Measurements from ENCODE around the gene HLA-F. TPM values are rescaled to one million over a fixed set of nuclear protein-coding genes. Genes with fewer than 3 reads are reported as not detected.

HLA-F gene
- total RNA-seq, 2 donors from 2014 or later = 58.8 to 201 TPM

DNA sequence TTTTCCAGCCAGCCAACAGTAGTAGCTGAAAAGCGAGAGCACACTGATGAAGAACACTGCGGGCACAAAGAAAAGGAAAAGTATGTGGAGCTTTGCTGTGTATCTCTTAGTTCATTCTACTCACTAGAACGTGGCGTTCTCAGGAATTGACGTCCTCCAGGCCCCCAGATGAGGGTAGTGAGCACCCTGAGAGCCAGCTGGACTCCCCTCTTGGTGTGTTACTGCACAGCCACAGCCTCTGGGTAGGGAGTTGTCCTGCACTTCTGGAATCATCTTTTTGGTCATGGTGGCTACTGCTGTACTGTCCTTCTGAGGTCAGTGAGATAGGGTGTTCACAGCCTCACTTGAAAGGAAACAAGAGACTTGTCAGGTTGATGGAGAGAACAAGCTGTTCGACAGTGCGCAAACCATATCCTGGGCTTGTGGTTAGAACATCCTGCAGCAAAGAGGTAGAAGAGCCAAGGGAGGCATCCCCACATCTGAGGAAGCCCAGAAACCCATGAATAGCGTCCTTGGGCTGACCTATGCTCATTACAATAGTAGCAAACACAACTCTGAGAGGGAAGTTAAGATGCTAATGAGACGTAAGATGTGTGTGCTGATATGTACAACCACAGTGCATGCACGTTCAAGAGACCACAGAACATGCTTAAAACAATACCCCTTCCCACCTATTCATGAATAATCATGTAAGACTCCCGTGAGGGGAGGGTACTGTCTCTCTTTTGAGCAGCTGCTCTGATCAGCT lies 14.6 kb upstream of the HLA-F start:
- Histone ChIP-seq H3K4me1 (no peaks in the 10 kb centered on the region), H3K4me3 (no peak overlapping the region), H3K9me3 (no peaks in the 10 kb centered on the region), H3K9ac (ENCODE audit: low read depth in 2 of 2, low read length in 2 of 2) (no peak overlapping the region), H3K27me3 (no peaks in the 10 kb centered on the region), H3K27ac (no peak overlapping the region), H3K36me3 (no peaks in the 10 kb centered on the region)
- no peak for TF ChIP-seq CTCF (IDR thresholded peaks at IDR 0.05)
- intact Hi-C loops (cut with DNase I) = loop anchor here (10.0 kb wide), 2 partner anchors 126 to 306 kb away; no protein-coding TSS in a partner anchor
- DNase-seq = no peak

DNA sequence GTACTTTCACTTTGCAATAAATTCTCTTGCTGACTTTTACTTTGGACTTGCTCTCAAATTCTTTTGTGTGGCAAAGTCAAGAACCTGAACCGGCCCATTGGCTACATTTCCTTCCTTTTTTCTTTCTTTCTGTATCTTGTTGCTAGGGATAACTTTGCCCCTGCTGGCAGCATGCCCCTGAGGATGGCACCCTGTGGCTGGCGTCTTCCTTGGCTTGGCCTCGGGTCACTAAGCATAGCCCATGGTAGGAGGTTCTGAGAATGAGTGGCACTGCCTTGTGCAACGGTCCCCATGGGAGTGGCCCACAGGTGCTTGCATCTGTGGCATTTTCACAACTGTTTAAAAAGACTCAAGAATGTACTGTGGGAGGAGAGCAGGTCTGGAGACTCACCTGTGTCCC lies 14.0 kb upstream of the HLA-F start:
- TF ChIP-seq CTCF (IDR thresholded peaks at IDR 0.05) = no peak
- Histone ChIP-seq H3K4me3 (no peak overlapping the region), H3K36me3 (no peaks in the 10 kb centered on the region), H3K9ac (ENCODE audit: low read depth in 2 of 2, low read length in 2 of 2) (no peak overlapping the region), H3K9me3 (no peaks in the 10 kb centered on the region), H3K4me1 (no peaks in the 10 kb centered on the region), H3K27ac (no peak overlapping the region), H3K27me3 (no peaks in the 10 kb centered on the region)
- intact Hi-C loops (cut with DNase I) = loop anchor here (10.0 kb wide), 2 partner anchors 126 to 306 kb away; no protein-coding TSS in a partner anchor
- DNase-seq = no peak

DNA sequence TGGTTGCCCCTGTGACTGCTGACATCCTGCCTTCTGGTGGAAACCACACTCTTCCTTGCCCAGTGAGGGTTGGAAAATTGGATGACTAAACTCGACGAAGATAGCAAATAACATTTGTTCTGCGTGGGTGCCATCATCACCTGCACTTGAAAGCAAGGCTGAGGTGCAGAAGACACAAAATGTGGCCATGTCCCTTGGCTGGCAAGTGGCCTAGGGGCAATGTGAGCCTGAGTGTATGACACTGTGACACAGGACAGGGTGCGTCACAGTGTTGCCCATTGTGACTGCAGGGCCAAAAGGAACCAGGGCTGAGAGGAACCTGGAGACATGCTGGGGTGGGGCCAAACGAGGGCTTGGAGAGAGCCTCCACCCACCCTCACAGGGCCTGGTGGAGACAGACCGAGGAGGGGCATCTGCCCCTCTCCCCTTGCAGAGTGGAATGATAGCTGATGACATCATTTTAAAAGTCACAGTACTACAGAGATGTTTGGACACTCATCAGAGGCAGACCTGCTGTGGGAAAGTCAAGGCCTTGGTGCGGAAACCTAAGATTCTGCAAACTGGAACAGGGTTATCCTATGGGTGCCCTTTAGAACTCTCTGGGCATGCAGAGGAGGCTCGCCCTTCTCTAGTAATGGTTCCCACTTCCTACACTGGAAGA lies 12.8 kb upstream of the HLA-F start:
- no peak overlapping the region for H3K27ac ChIP-seq
- H3K36me3 ChIP-seq = no peaks in the 10 kb centered on the region
- H3K9me3 ChIP-seq = no peaks in the 10 kb centered on the region
- DNase-seq = no peak
- H3K4me1 ChIP-seq = no peaks in the 10 kb centered on the region
- H3K4me3 ChIP-seq = no peak overlapping the region
- TF ChIP-seq CTCF (IDR thresholded peaks at IDR 0.05) = no peak
- H3K9ac ChIP-seq (ENCODE audit: low read depth in 2 of 2, low read length in 2 of 2) = no peak overlapping the region
- no peaks in the 10 kb centered on the region for H3K27me3 ChIP-seq
- intact Hi-C loops (cut with DNase I) = no loop called here

DNA sequence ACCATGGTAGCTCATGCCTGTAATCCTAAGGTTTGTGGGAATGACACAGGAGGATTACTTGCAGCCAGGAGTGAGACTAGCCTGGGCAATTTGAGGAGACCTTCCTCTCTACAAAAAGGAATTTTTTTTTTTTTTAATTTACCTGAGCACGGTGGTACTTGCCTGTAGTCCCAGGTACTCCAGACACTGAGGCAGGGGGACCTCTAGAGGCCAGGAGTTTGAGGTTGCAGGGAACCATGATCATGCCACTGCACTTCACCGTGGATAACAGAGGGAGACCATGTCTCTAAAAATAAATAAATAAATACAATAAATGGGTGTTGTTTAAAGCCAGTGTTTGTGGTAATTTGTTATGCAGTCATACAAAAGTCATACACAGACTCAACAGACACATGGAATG lies 2.4 kb upstream of the HLA-F start:
- Histone ChIP-seq H3K36me3 (no peaks in the 10 kb centered on the region), H3K9ac (ENCODE audit: low read depth in 2 of 2, low read length in 2 of 2) (no peak overlapping the region), H3K9me3 (no peaks in the 10 kb centered on the region), H3K4me3 (no peak overlapping the region), H3K4me1 (no peaks in the 10 kb centered on the region), H3K27me3 (no peaks in the 10 kb centered on the region), H3K27ac (no peak overlapping the region)
- no peak for DNase-seq
- TF ChIP-seq CTCF (IDR thresholded peaks at IDR 0.05) = no peak
- intact Hi-C loops (cut with DNase I) = no loop called here

DNA sequence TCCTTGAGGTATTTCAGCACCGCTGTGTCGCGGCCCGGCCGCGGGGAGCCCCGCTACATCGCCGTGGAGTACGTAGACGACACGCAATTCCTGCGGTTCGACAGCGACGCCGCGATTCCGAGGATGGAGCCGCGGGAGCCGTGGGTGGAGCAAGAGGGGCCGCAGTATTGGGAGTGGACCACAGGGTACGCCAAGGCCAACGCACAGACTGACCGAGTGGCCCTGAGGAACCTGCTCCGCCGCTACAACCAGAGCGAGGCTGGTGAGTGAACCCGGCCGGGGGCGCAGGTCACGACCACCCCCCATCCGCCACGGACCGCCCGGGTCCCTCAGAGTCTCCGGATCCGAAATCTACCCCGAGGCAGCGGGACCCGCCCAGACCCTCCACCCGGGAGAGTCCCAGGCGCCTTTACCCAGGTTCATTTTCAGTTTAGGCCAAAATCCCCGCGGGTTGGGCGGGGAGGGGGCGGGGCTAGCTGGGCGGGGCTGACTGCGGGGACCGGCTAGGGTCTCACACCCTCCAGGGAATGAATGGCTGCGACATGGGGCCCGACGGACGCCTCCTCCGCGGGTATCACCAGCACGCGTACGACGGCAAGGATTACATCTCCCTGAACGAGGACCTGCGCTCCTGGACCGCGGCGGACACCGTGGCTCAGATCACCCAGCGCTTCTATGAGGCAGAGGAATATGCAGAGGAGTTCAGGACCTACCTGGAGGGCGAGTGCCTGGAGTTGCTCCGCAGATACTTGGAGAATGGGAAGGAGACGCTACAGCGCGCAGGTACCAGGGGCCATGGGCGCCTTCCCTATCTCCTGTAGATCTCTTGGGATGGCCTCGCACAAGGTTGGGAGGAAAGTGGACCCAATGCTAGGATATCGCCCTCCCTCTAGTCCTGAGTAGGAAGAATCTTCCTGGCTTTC lies 693 bp downstream of the HLA-F start:
- H3K36me3 ChIP-seq = peaks cover 9% of the 10 kb centered on the region
- H3K27ac ChIP-seq = peak overlapping the region; percentile 94
- H3K4me3 ChIP-seq = peak overlapping the region; percentile 72
- no peak for TF ChIP-seq CTCF (IDR thresholded peaks at IDR 0.05)
- peak; percentile 73 for DNase-seq
- no peaks in the 10 kb centered on the region for H3K9me3 ChIP-seq
- peak overlapping the region; percentile 83 to 100 for H3K9ac ChIP-seq (ENCODE audit: low read depth in 2 of 2, low read length in 2 of 2)
- no peaks in the 10 kb centered on the region for H3K27me3 ChIP-seq
- H3K4me1 ChIP-seq = no peaks in the 10 kb centered on the region
- intact Hi-C loops (cut with DNase I) = no loop called here

Measured in colonic mucosa (tissue), 4 donors.